Right lobe of liver (tissue), 4 donors: ENCODE data around the gene SBF2.
"Not testable (repeated sequence)": the region's sequence is repeated elsewhere in the genome, so short reads cannot be mapped to it uniquely, and the experiment has no call there.

ENCODE experiments used
- POLR2A ChIP-seq: fragments of 450-650 bp; IDR thresholded peaks from one replicate; pipeline ENCODE4 v1.6.1; 2017; ENCODE audit warnings: antibody characterized with exemption, mild to moderate bottlenecking
- TF ChIP-seq, protein P1 (sequence below), 4 donors: fragments of 200-600 bp in 3 of 4; fragments of 450-650 bp in 1 of 4; IDR thresholded peaks; one replicate each; pipeline versions ENCODE4 v1.5.1 to v1.8.0; 2016 to 2022; ENCODE audit warnings: antibody characterized with exemption in 4 of 4, mild to moderate bottlenecking in 2 of 4
- donor health status: DM: no; HTN: no; CAD: no.
- donor health status: DM: no; HTN: no; CAD: no.
- donor health status: DM: no; HTN: yes; CAD: no.

DNA sequence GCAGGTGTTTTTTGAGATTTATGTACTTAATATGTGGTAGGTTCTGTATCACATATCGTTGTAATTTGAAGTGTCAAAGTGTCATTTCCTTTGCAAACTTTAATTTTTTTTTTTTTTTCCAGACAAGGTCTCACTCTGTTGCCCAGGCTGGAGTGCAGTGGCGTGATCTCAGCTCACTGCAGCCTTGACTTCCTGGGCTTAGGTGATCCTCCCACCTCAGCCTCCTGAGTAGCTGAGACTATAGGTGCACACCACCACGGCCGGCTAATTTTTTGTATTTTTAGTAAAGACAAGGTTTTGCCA lies 206.1 kb downstream of the SBF2 start:
- TF ChIP-seq, protein P1, sequence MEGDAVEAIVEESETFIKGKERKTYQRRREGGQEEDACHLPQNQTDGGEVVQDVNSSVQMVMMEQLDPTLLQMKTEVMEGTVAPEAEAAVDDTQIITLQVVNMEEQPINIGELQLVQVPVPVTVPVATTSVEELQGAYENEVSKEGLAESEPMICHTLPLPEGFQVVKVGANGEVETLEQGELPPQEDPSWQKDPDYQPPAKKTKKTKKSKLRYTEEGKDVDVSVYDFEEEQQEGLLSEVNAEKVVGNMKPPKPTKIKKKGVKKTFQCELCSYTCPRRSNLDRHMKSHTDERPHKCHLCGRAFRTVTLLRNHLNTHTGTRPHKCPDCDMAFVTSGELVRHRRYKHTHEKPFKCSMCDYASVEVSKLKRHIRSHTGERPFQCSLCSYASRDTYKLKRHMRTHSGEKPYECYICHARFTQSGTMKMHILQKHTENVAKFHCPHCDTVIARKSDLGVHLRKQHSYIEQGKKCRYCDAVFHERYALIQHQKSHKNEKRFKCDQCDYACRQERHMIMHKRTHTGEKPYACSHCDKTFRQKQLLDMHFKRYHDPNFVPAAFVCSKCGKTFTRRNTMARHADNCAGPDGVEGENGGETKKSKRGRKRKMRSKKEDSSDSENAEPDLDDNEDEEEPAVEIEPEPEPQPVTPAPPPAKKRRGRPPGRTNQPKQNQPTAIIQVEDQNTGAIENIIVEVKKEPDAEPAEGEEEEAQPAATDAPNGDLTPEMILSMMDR (IDR thresholded peaks at IDR 0.05): not testable (repeated sequence)
- not testable (repeated sequence) for TF ChIP-seq POLR2A
